8988T (cell line): ENCODE measurements around the gene KRT76.

Source experiments
- DNase-seq: peaks from one replicate; pipeline ENCODE4 v3.0.0; 2011

KRT76 gene

GRCh38 chr12:52724384-52724783 is 52.8 kb downstream of the KRT76 start:
- DNase-seq: no peak

GRCh38 chr12:52722680-52723079 is 54.5 kb downstream of the KRT76 start:
- DNase-seq: no peak

- no peak for DNase-seq
These were observed 55.2 kb downstream of the KRT76 start for GRCh38 chr12:52721838-52722470.

GRCh38 chr12:52720365-52720886 is 56.7 kb downstream of the KRT76 start:
- no peak for DNase-seq
